HG02938 (cell line): ENCODE data around the gene SH3RF3.

Experiments
- ATAC-seq: cut with Tn5 transposase; IDR thresholded peaks from one replicate; pipeline ENCODE4 v1.9.1; 2021; ENCODE audit warnings: mild to moderate bottlenecking, moderate library complexity; ENCODE audit not compliant: unreplicated experiment

SH3RF3 gene

GRCh38 chr2:109479804-109480203 is 350.8 kb downstream of the SH3RF3 start:
- no peak for ATAC-seq

GRCh38 chr2:109480486-109481195 is 351.6 kb downstream of the SH3RF3 start:
- no peak for ATAC-seq

DNA sequence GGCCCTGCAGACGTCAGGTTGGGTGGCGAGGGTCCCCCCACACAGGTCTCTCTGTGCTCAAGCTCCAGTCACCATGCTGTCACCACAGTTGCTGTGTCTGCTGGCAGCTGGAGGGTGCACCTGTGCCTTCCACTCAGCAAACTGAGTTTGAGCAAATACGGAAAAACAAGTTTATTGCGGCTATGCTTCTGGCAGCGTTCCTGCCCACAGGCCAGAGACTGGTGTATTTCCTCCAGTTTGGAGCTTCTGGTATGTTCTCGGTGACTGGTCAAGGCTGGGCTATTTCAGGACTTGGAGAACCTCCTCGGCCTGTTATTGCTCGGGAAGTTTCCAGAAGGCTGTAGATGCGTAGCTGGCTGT is 352.2 kb downstream of the SH3RF3 start:
- no peak for ATAC-seq

DNA sequence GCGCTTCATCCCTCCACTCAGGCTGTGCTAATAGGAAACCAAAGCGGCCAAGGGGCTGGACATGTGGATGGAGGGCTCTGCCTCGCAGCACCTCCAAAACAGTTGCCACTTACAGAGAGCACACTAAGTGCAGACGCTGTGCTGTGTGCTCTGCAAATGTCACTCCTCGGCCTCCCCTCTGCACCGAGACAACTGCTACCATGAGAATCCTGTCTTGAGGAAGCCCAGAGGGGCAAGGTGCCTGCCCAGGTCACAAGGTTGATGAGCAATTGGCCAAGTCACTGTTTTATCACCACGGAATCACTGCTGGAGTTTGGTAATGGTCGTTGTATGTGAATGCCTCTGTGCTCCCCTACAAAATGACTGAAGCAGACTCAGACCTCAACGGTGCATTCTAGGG is 352.6 kb downstream of the SH3RF3 start:
- no peak for ATAC-seq

GRCh38 chr2:109482361-109482861 is 353.4 kb downstream of the SH3RF3 start:
- ATAC-seq, result no peak

- ATAC-seq, result no peak
Measured at GRCh38 chr2:109486711-109487535, 357.9 kb downstream of the SH3RF3 start.

DNA sequence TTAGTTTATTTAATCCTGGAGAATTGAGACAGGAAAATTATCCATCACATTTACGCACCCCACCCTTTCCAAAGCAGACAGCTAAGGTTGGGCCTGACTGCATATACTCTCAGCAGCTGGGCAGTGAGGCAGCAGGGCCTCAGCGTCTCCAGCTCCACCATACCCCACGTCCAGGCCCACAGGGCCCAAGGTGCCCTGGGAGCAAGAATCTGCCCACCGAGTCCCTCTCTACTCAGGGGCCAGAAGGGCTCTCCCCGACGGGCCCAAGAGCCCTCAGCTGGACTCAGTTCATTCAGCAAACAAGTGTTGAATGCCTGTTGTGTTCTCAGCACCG is 358.5 kb downstream of the SH3RF3 start:
- ATAC-seq, result no peak

DNA sequence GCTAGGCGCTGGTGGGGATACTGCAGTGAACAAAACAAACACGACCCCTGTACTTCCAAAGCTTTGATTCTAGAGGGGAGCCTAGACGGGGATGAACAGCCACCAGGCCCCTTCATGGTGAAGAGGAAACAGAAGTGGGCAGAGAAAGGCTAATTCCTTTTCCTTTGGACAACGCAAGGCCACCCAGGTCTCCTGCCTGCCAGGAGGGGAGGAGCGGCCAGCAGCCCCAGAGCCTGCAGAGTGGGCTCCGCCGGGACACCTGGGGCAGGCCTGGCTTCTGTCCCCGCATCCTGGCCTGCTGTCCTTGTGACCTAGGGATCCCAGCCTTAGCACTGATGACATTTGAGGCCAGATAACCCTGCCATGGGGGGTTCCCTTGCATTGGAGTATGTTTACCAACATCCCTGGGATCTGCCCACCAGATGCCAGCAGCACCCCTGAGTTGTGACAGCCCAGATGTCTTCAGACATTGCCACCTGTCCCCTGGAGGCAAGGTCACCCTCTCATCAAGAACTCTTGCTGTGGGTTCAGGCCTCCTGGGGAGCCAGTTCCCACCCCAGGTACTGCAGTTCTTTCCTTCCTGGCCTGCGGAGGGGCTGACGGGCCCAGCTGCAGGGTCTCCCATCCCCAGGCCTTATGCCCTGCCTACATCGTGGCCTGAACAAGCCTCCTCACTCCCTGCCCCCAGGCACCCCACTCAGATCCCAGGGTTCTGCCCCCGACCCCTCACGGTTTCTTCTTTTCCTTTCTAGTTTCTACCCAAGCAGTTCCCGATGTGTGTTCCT is 359.1 kb downstream of the SH3RF3 start:
- no peak for ATAC-seq

GRCh38 chr2:109489296-109489695 is 360.3 kb downstream of the SH3RF3 start:
- ATAC-seq, result no peak

DNA sequence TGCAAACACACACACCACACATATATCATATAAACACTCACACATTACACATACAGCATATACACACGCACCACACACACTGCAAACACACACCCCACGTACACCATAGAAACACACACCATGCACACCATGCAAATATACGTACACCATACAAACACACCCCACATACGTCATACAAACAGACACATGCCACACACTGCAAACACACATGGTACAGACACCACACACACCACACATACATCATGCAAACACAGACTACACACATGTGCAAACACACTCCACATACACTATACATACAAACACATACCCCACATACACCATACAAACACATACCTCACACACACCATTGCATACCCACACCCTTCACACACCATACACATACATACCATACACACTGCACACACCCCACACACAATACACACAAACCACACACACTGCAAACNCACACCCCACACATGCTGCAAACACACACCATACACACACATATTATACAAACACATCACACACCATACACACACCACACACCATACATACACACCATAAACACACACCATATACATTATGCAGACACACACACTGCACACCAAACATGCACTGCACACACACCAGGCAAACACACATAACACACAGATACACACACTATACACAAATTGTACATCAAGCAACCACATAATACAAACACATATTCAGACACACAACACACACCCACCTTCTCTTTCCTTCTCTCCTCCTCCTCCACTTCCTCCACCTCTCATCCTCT is 364.4 kb downstream of the SH3RF3 start:
- ATAC-seq, result no peak

GRCh38 chr2:109494351-109494750 is 365.3 kb downstream of the SH3RF3 start:
- ATAC-seq, result no peak

DNA sequence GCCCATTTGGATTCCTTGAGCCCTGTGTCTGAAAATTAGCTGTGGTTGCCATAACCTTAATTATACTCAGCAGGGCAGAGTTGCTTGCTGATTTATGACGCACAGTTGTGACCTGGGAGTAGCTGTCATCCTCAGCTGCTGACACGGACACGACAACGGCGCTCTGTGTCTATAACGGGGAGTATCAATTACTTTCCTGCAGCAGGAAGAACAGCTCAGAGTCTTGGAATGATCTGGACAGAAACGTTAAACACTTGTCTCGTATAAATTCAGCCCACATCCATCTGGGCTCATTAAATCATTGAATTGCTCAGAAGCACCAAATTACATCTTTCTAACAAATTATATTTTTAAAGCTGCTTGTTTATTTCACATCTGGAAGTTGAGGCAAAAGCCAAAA is 368.5 kb downstream of the SH3RF3 start:
- ATAC-seq, result no peak

GRCh38 chr2:109497911-109498870 is 369.2 kb downstream of the SH3RF3 start:
- no peak for ATAC-seq

- ATAC-seq, result no peak
Measured at GRCh38 chr2:109498906-109499305, 369.9 kb downstream of the SH3RF3 start.

DNA sequence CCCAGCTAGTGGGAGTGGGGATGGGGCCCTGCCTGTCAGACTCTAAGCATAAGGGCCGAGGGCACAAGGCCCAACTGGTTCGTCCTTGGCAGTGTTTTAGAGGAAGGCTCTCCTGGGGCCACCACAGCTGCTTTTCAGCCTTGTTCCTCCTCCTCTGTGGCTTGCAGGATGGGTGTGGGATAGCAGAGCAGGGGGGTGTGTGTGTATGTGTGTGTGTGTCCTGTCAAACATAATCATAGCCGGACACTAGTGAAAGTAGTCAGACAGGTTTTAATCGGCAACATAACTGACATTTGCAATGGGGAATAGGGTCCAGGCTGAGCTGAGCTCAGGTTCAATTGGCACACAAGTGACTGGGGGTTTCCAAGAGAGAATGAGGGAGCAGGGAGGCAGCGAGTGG is 370.6 kb downstream of the SH3RF3 start:
- ATAC-seq, result no peak

GRCh38 chr2:109500910-109501309 is 371.9 kb downstream of the SH3RF3 start:
- ATAC-seq, result no peak

- no peak for ATAC-seq
Measured at GRCh38 chr2:109501461-109501860, 372.5 kb downstream of the SH3RF3 start.

DNA sequence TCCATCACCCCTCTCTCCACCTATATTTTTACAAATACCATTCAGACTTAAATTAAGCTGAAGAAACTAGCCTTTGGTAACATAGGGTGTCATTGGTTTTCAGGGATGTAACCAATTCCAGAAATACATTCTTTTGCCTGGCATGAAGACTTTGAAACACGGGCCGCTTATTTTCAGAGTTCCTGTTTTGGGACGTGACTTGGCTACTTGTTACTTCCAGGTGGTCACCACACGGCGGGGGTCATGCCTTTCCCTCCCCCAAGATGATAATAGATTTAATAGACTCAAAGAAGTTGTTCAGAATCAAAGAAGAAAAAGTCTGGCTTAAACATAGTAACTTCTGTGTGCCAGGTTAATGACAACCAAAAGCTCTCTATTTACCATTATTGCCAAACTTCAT is 374.2 kb downstream of the SH3RF3 start:
- no peak for ATAC-seq

GRCh38 chr2:109507217-109507616 is 378.2 kb downstream of the SH3RF3 start:
- ATAC-seq, result peak; percentile 60

- ATAC-seq, result no peak
Measured at GRCh38 chr2:109507828-109508227, 378.8 kb downstream of the SH3RF3 start.
